Measurements from ENCODE around the gene GSTP1. TPM values are rescaled to one million over a fixed set of nuclear protein-coding genes. Genes with fewer than 3 reads are reported as not detected.

GSTP1 gene
- total and polyA plus RNA-seq, 9 of the 15 experiments (the other 6 are each of a cell fraction or from before 2014, with no cell fraction given): 592 to 2,150 (median 1,204) TPM

GRCh38 chr11:67584205-67584880 is 731 bp downstream of the GSTP1 start (continued):
- no peak for TF ChIP-seq ZNF239 (CRISPR knock-in tag; IDR thresholded peaks at IDR 0.05)
- TF ChIP-seq HDAC6 (IDR thresholded peaks at IDR 0.05; ENCODE audit: low read depth, low read length): no peak
- no peak for TF ChIP-seq STAT5A (IDR thresholded peaks at IDR 0.05; ENCODE audit: borderline replicate concordance, low read length)
- TF ChIP-seq RBFOX2 (IDR thresholded peaks at IDR 0.05; ENCODE audit: low read depth, low read length): peak; percentile 70
- peak; percentile 49; the same call in 1 of the 2 replicates for TF ChIP-seq ERF (CRISPR knock-in tag; IDR thresholded peaks at IDR 0.05)
- peak; percentile 87 to 89 for TF ChIP-seq NRF1 (conservative IDR thresholded peaks at IDR 0.05 in 1 of 2, IDR thresholded peaks at IDR 0.05 in 1 of 2)
- TF ChIP-seq POLR2G (IDR thresholded peaks at IDR 0.05; ENCODE audit: low read depth, low read length): no peak; the same call in 1 of the 2 replicates

GRCh38 chr11:67584881-67585873 is 1.6 kb downstream of the GSTP1 start:
- H3K27me3 ChIP-seq (ENCODE audit: control insufficient read depth in 2 of 2, insufficient read depth in 2 of 2, low read length in 2 of 2): no peaks in the 10 kb centered on the region
- H3K36me3 ChIP-seq (ENCODE audit: control insufficient read depth, insufficient read depth, low read length): peaks cover 41% of the 10 kb centered on the region
- ATAC-seq (peak; percentile 14; the same call in 2 of the 3 replicates), FAIRE-seq (no peak), DNase-seq (ENCODE audit: extremely low read depth in 1 of 4, low spot score in 3 of 4) (peak; percentile 25 to 59 (median 54))
- 72% methylated on average over 21 of the region's 21 CpGs for WGBS (ENCODE audit: insufficient coverage, low coverage, missing lambda C conversion rate)
- H3K4me2 ChIP-seq (ENCODE audit: insufficient read depth, low read length): peak overlapping the region; percentile 87
- H3K4me1 ChIP-seq (replicated peaks in 1 of 2; ENCODE audit: control insufficient read depth in 2 of 2, insufficient read depth in 2 of 2, low read length in 2 of 2): peaks cover 21 to 42% of the 10 kb centered on the region in 2 experiments; a peak in 4 of 5 replicates
- BruUV-seq (replicated peaks): no TSS peak
- ChIA-PET POLR2A (interaction anchor here (0.7 to 2.7 kb wide), 9 partner anchors 9 to 184 kb away, joined by 3 to 15 read pairs (median 6); partner anchors contain the start of gene PPP1CA), CTCF (ENCODE audit: low intra/inter-chr PET ratio) (no interaction called here)
- intact Hi-C loops (cut with micrococcal nuclease) (loop anchor here (5.0 kb wide), 3 partner anchors 78 to 233 kb away; partner anchors contain the start of genes CDK2AP2, PITPNM1, POLD4 and PPP1CA), in situ Hi-C loops (cut with MboI) (no loop called here)
- peaks cover 5% of the 10 kb centered on the region for H3K9me1 ChIP-seq (ENCODE audit: control insufficient read depth, insufficient read depth, low read length)
- peaks cover 43% of the 10 kb centered on the region for H3K79me2 ChIP-seq (ENCODE audit: control insufficient read depth, insufficient read depth, low read length)
- H3K4me3 ChIP-seq: peak overlapping the region; percentile 62
- H2AFZ ChIP-seq (ENCODE audit: low read depth, low read length): no peak overlapping the region
- H3K9me3 ChIP-seq (replicated peaks; ENCODE audit: control insufficient read depth, insufficient read depth, low read depth, low read length): no peaks in the 10 kb centered on the region
- H3K27ac ChIP-seq (ENCODE audit: extremely low read depth, low read depth, low read length): peak overlapping the region; percentile 89
- peaks cover 14% of the 10 kb centered on the region; the same call in 1 of the 2 replicates for H4K20me1 ChIP-seq (replicated peaks; ENCODE audit: control insufficient read depth, insufficient read depth, low read length)
- H3K9ac ChIP-seq (ENCODE audit: insufficient read depth in 1 of 2, low read depth in 2 of 2, low read length in 2 of 2): peak overlapping the region; percentile 89 to 99
- TF ChIP-seq ATF2 (CRISPR knock-in tag; IDR thresholded peaks at IDR 0.05) (peak; percentile 13; the same call in 1 of the 2 replicates), E2F6 (IDR thresholded peaks at IDR 0.05; ENCODE audit: borderline replicate concordance in 1 of 2, extremely low read depth in 1 of 2, insufficient read depth in 1 of 2, insufficient read length in 1 of 2, low read depth in 1 of 2, low read length in 1 of 2, poor library complexity in 1 of 2, severe bottlenecking in 1 of 2) (peak in 1 of 2 experiments; percentile 7), ZNF695 (CRISPR knock-in tag; IDR thresholded peaks at IDR 0.05) (no peak), PREB (CRISPR knock-in tag; IDR thresholded peaks at IDR 0.05) (no peak), TFAP4 (CRISPR knock-in tag; IDR thresholded peaks at IDR 0.05; ENCODE audit: borderline replicate concordance) (0 out of 2 replicates have a peak, but pooled peaks have one; percentile 19)
